GM13977 (cell line): ENCODE data around the gene WDFY2.

Experiments used
- DNase-seq: peaks from one replicate; pipeline ENCODE4 v3.0.0; 2012; ENCODE audit warnings: low spot score
- in situ Hi-C: fragments of 300-500 bp; cut with MboI; formaldehyde crosslinking; loops from one replicate; pipeline ENCODE4 v1.12.0; 2022; ENCODE audit warnings: low sequenced_read_pairs, low pct_unique_long_range_greater_than_20kb, mixed read lengths, inconsistent platforms; ENCODE audit not compliant: unreplicated experiment
- TF ChIP-seq, protein P1 (sequence below): IDR thresholded peaks from 2 replicates; pipeline ENCODE4 v1.5.1; 2012; ENCODE audit warnings: mild to moderate bottlenecking, control low read depth; ENCODE audit not compliant: insufficient read depth; ENCODE audit errors: extremely low read depth, missing control alignments

WDFY2 gene

DNA sequence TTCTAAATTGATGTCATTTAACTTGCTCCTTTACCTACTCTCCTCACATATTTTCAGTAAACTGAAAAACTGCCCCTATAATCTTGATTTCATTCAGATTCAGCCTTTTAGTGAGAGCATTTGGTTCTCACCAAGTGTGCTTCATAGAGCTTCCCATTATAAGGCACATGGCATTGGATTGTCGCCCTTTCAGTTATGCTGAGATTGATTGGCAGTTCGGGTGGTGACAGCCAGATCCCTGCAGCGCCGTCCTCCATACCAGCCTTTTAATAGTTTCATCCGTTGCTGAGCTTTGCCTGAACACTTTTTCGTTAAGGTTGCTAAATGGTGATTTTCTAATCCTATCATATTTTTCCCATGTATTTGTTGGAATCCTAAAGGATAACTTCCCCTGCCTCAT, 139.3 kb downstream of the WDFY2 start:
- DNase-seq: no peak
- TF ChIP-seq, protein P1, sequence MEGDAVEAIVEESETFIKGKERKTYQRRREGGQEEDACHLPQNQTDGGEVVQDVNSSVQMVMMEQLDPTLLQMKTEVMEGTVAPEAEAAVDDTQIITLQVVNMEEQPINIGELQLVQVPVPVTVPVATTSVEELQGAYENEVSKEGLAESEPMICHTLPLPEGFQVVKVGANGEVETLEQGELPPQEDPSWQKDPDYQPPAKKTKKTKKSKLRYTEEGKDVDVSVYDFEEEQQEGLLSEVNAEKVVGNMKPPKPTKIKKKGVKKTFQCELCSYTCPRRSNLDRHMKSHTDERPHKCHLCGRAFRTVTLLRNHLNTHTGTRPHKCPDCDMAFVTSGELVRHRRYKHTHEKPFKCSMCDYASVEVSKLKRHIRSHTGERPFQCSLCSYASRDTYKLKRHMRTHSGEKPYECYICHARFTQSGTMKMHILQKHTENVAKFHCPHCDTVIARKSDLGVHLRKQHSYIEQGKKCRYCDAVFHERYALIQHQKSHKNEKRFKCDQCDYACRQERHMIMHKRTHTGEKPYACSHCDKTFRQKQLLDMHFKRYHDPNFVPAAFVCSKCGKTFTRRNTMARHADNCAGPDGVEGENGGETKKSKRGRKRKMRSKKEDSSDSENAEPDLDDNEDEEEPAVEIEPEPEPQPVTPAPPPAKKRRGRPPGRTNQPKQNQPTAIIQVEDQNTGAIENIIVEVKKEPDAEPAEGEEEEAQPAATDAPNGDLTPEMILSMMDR: no peak
- in situ Hi-C loops: no loop called here

DNA sequence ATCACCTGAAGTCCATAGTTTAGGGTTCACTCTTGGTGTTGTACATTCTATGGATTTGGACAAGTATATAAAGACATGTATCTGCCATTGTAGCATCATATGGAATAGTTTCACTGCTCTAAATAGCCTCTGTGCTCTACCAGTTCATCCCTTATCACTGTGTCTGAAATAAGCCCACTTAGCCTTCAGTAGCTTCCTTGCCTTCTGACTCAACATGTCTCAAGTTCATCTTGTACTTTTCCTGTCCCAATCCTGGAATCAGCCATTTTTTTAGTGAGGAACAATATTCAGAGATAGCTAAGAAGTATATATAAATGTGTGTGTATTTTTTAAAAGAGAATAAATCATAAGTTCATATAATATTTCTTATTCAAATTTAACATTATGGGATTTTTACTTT, 140.5 kb downstream of the WDFY2 start:
- TF ChIP-seq, protein P1: no peak
- in situ Hi-C loops: no loop called here
- no peak for DNase-seq

DNA sequence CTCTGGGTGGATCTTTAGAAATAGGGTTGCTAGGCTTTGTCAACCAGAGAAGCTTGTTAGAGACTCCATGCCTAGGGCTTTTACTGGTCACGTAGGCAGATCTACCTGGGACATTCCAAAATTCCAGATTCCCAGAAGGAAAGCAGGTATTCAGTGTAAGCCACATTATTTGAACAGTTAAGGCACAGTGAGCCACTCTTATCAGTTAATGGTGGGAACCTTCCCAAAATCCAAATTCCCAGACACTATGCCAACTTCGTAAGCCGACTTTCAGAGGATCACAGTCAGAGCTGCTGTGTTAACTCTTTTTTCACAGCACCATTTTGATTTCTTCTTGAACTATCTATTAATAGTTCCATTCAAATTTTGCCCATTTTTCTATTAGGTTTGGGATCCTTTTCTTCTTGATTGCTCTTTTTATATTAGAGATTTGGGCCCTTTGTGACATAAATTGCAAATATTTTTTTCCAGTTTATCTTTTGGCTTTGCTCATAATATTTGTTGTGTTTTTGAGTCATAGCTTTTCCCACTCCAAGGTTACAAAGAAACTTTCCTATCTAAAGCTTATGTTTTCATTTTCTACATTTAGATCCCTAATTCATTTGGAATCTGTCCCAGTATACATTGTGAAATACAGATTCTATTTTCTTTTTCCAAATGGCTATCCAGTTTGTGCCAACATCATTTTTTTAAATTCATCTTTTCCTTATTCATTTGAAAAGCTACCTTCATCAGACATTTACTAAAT, 142.4 kb downstream of the WDFY2 start:
- in situ Hi-C loops: no loop called here
- no peak for DNase-seq
- TF ChIP-seq, protein P1: no peak

DNA sequence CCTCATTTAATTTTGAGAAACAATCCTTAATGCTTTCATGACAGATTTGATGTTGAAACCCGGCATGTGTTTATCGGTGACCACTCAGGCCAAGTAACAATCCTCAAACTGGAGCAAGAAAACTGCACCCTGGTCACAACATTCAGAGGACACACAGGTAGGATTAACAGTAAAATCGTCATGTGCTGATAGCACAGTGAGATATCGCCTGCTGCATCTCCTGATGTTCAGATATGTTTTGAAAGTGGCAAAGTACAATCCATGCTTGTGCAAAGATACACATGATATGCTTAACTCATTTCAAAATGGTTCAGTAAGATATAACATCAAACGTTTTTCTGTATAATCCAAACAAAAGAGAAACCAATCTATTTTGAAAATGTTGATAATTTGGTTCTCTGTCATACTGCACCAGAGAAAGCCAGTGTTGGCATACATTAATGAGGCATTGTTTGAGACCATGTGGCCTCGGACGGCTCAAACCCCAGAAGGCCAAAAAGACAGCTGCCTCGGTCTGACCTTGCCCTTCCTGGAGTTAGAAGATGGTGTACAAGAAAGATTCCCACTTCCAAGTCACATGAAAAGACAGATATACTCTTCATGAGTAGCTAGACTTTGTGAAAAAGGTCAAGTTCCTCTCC, 143.5 kb downstream of the WDFY2 start:
- TF ChIP-seq, protein P1: no peak
- no peak for DNase-seq
- in situ Hi-C loops: no loop called here

DNA sequence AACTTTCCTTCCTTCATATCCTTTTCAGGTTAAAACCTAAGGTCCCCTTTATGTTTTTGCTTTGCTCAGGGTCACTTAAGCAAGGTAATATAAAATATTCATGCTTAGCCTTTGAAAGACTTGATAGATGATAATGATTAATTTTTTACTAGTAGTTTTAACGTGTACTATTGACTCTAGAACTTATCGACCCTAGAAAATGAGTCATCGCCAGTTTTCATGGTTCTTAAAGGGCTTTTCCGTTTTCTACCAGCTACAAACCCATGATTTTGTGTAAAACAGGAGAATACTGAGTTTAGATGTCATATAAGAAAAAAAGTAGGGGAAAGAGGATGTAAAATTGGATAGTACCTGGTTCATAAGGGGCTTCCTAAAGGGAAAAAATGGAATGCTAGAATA, 144.0 kb downstream of the WDFY2 start:
- in situ Hi-C loops: no loop called here
- DNase-seq: no peak
- TF ChIP-seq, protein P1: no peak

DNA sequence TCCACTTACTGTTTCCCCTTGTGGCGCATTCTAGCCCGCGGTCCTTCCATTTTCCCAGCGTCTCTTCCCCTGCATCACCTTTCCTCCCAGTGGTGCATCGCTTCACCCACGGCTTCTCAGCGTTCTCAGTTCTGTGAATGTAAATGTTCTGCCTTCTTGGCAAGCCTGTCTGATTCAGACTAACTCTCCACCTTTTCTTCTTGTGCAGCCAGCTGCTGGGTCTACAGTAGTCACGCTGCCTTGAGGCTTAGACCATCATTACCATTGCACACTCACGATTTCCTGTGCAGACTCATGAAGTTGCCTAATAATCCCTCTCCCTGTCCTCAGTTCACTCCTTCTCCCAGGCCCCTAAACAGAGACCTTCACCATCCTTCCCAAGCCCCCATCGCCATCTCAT, 144.7 kb downstream of the WDFY2 start:
- in situ Hi-C loops: no loop called here
- TF ChIP-seq, protein P1: no peak
- no peak for DNase-seq
